Erythroblast (primary cell): ENCODE data around the gene FAIM2.

Source experiments
- GATA1 ChIP-seq: IDR thresholded peaks from 2 replicates; pipeline ENCODE4 v1.6.1; 2011; ENCODE audit warnings: low read depth, mild to moderate bottlenecking, control low read depth, low read length, moderate library complexity
- POLR2A ChIP-seq: IDR thresholded peaks from 2 replicates; pipeline ENCODE4 v1.6.1; 2011; ENCODE audit warnings: mild to moderate bottlenecking, low read length

- TF ChIP-seq POLR2A (no peak), GATA1 (no peak)
Measured at GRCh38 chr12:49889361-49890095, 14.2 kb downstream of the FAIM2 start.
